HEK293 (cell line): Measurements from ENCODE around the gene PPIE.
A peak's percentile ranks its signal among the peaks of the same experiment; 100 is the strongest.

ENCODE experiments used
- CTCF ChIA-PET: fragments of 350-600 bp; formaldehyde crosslinking; extraction: SDS; loops from one replicate; lab custom pipeline; 2021; ENCODE audit warnings: antibody characterized with exemption; lab: Yijun Ruan, JAX
- POLR2A ChIA-PET: fragments of 300-600 bp; formaldehyde crosslinking; extraction: SDS; loops from one replicate; lab custom pipeline; 2020; ENCODE audit warnings: antibody characterized with exemption, inconsistent platforms; lab: Yijun Ruan, JAX
- H3K27ac ChIP-seq: fragments of 200-500 bp; sonication (Bioruptor generic); 2 replicates; pipeline ENCODE4 v1.5.1; 2014; ENCODE audit warnings: low read depth, low read length, control low read depth, inconsistent platforms; ENCODE audit errors: extremely low read depth
- H3K36me3 ChIP-seq, 2 experiments: fragments of 200-500 bp in 1 of 2; sonication (Bioruptor generic) in 1 of 2; 1 replicate in 1 of 2; 2 replicates in 1 of 2; pipeline ENCODE4 v1.5.1; 2014 to 2017; ENCODE audit warnings: inconsistent platforms in 2 of 2, low read length in 2 of 2; ENCODE audit not compliant: control insufficient read depth in 2 of 2, insufficient read depth in 1 of 2
- H3K4me1 ChIP-seq: fragments of 200-500 bp; sonication (Bioruptor generic); 2 replicates; pipeline ENCODE4 v1.5.1; 2014; ENCODE audit warnings: mild to moderate bottlenecking, low read length, inconsistent platforms; ENCODE audit not compliant: control insufficient read depth, insufficient read depth
- H3K4me3 ChIP-seq: 2 replicates; pipeline ENCODE4 v1.5.1; 2011; ENCODE audit warnings: low read depth, mild to moderate bottlenecking, control low read depth, low read length, moderate library complexity
- H3K9me3 ChIP-seq: fragments of 200-500 bp; sonication (Bioruptor generic); 2 replicates; pipeline ENCODE4 v1.5.1; 2014; ENCODE audit warnings: low read depth, low read length, inconsistent platforms; ENCODE audit not compliant: control insufficient read depth, insufficient read depth
- AEBP2 ChIP-seq: fragments of 450-650 bp; formaldehyde crosslinking; IDR thresholded peaks from 2 replicates; pipeline ENCODE4 v1.5.1; 2016; ENCODE audit warnings: missing biosample characterization, missing genetic modification characterization, borderline replicate concordance
- EGR2 ChIP-seq: fragments of 450-650 bp; formaldehyde crosslinking; IDR thresholded peaks from 2 replicates; pipeline ENCODE4 v1.5.1; 2016; ENCODE audit warnings: low read depth, missing biosample characterization, missing genetic modification characterization
- GLIS1 ChIP-seq: fragments of 450-650 bp; formaldehyde crosslinking; IDR thresholded peaks from 2 replicates; pipeline ENCODE4 v1.5.1; 2016; ENCODE audit warnings: missing biosample characterization, missing genetic modification characterization
- KLF17 ChIP-seq: fragments of 450-650 bp; formaldehyde crosslinking; IDR thresholded peaks from 2 replicates; pipeline ENCODE4 v1.5.1; 2016; ENCODE audit warnings: missing biosample characterization, missing genetic modification characterization
- PRDM4 ChIP-seq: fragments of 450-650 bp; formaldehyde crosslinking; IDR thresholded peaks from 2 replicates; pipeline ENCODE4 v1.5.1; 2017; ENCODE audit warnings: missing biosample characterization, missing genetic modification characterization
- ZBTB17 ChIP-seq: fragments of 450-650 bp; formaldehyde crosslinking; IDR thresholded peaks from 2 replicates; pipeline ENCODE4 v1.5.1; 2016; ENCODE audit warnings: missing biosample characterization, missing genetic modification characterization
- ZBTB48 ChIP-seq: fragments of 450-650 bp; formaldehyde crosslinking; IDR thresholded peaks from 2 replicates; pipeline ENCODE4 v1.5.1; 2016; ENCODE audit warnings: missing biosample characterization, missing genetic modification characterization
- ZEB2 ChIP-seq: fragments of 450-650 bp; formaldehyde crosslinking; IDR thresholded peaks from 2 replicates; pipeline ENCODE4 v1.5.1; 2016; ENCODE audit warnings: missing biosample characterization, missing genetic modification characterization
- ZNF114 ChIP-seq: fragments of 450-650 bp; formaldehyde crosslinking; IDR thresholded peaks from 2 replicates; pipeline ENCODE4 v1.5.0; 2017; ENCODE audit warnings: missing biosample characterization, missing genetic modification characterization
- ZNF138 ChIP-seq: fragments of 450-650 bp; formaldehyde crosslinking; IDR thresholded peaks from 2 replicates; pipeline ENCODE4 v1.5.1; 2016; ENCODE audit warnings: missing biosample characterization, missing genetic modification characterization, borderline replicate concordance
- ZNF174 ChIP-seq: fragments of 450-650 bp; formaldehyde crosslinking; IDR thresholded peaks from 2 replicates; pipeline ENCODE4 v1.5.0; 2017; ENCODE audit warnings: missing biosample characterization, mild to moderate bottlenecking, missing genetic modification characterization
- ZNF18 ChIP-seq: fragments of 450-650 bp; formaldehyde crosslinking; IDR thresholded peaks from 2 replicates; pipeline ENCODE4 v1.5.1; 2016; ENCODE audit warnings: missing biosample characterization, missing genetic modification characterization
- ZNF19 ChIP-seq: fragments of 450-650 bp; formaldehyde crosslinking; IDR thresholded peaks from 2 replicates; pipeline ENCODE4; 2016; ENCODE audit warnings: missing biosample characterization, missing genetic modification characterization, low read depth
- ZNF214 ChIP-seq: fragments of 450-650 bp; formaldehyde crosslinking; IDR thresholded peaks from 2 replicates; pipeline ENCODE4 v1.5.1; 2017; ENCODE audit warnings: missing biosample characterization, mild to moderate bottlenecking, missing genetic modification characterization, borderline replicate concordance
- ZNF350 ChIP-seq: fragments of 450-650 bp; formaldehyde crosslinking; IDR thresholded peaks from 2 replicates; pipeline ENCODE4 v1.5.0; 2017; ENCODE audit warnings: missing biosample characterization, mild to moderate bottlenecking, missing genetic modification characterization
- ZNF37A ChIP-seq: fragments of 450-650 bp; IDR thresholded peaks from 2 replicates; pipeline ENCODE4 v1.5.1; 2018; ENCODE audit warnings: missing biosample characterization, missing genetic modification characterization
- ZNF692 ChIP-seq: fragments of 450-650 bp; formaldehyde crosslinking; IDR thresholded peaks from 2 replicates; pipeline ENCODE4 v1.5.1; 2016; ENCODE audit warnings: missing biosample characterization, missing genetic modification characterization
- ZSCAN23 ChIP-seq: fragments of 450-650 bp; formaldehyde crosslinking; IDR thresholded peaks from 2 replicates; pipeline ENCODE4 v1.5.1; 2016; ENCODE audit warnings: missing biosample characterization, missing genetic modification characterization

PPIE gene

GRCh38 chr1:39689214-39689613 lies 49.5 kb upstream of the PPIE start:
- Histone ChIP-seq H3K27ac (no peak overlapping the region), H3K4me1 (no peaks in the 10 kb centered on the region), H3K9me3 (no peaks in the 10 kb centered on the region), H3K4me3 (no peak overlapping the region), H3K36me3 (no peaks in the 10 kb centered on the region)
- CTCF ChIA-PET, result interaction anchor here (0.6 to 1.4 kb wide), 4 partner anchors 12 to 277 kb away, joined by 3 to 9 read pairs (median 4); no protein-coding TSS in a partner anchor
- TF ChIP-seq PRDM4 (tag by site-specific recombination) (no peak), ZBTB17 (tag by site-specific recombination) (no peak), ZNF174 (no peak), AEBP2 (tag by site-specific recombination) (no peak), ZNF37A (tag by site-specific recombination) (no peak), ZNF692 (tag by site-specific recombination) (no peak), KLF17 (tag by site-specific recombination) (no peak)
- POLR2A ChIA-PET, result no interaction called here

GRCh38 chr1:39689635-39690034 lies 49.0 kb upstream of the PPIE start:
- Histone ChIP-seq H3K9me3 (no peaks in the 10 kb centered on the region), H3K36me3 (no peaks in the 10 kb centered on the region), H3K4me1 (no peaks in the 10 kb centered on the region), H3K4me3 (no peak overlapping the region), H3K27ac (no peak overlapping the region)
- no peak for TF ChIP-seq ZNF114
- TF ChIP-seq EGR2, result peak; percentile 23; the same call in 1 of the 2 replicates
- no peak for TF ChIP-seq ZNF19 (tag by site-specific recombination)
- ChIA-PET CTCF (interaction anchor here (0.8 to 1.4 kb wide), 4 partner anchors 12 to 32 kb away, joined by 3 to 9 read pairs (median 4); no protein-coding TSS in a partner anchor), POLR2A (interaction anchor here (0.6 kb wide), 1 partner anchor 1826 kb away, joined by 3 read pairs; no protein-coding TSS in a partner anchor)

- CTCF ChIA-PET, result interaction anchor here (0.6 to 1.4 kb wide), 5 partner anchors 11 to 520 kb away, joined by 3 to 9 read pairs (median 3); no protein-coding TSS in a partner anchor
- TF ChIP-seq ZNF214 (tag by site-specific recombination) (no peak), ZEB2 (tag by site-specific recombination) (no peak), ZNF138 (no peak), ZNF18 (tag by site-specific recombination) (no peak), ZSCAN23 (tag by site-specific recombination) (no peak), ZNF350 (tag by site-specific recombination) (no peak), ZBTB48 (tag by site-specific recombination) (no peak), GLIS1 (tag by site-specific recombination) (no peak)
- POLR2A ChIA-PET, result interaction anchor here (0.6 kb wide), 1 partner anchor 1827 kb away, joined by 3 read pairs; no protein-coding TSS in a partner anchor
- Histone ChIP-seq H3K36me3 (no peaks in the 10 kb centered on the region), H3K27ac (no peak overlapping the region), H3K4me1 (no peaks in the 10 kb centered on the region), H3K4me3 (no peak overlapping the region), H3K9me3 (no peaks in the 10 kb centered on the region)
Measured at GRCh38 chr1:39690225-39690624, 48.5 kb upstream of the PPIE start.
